GM10847 (cell line): ENCODE data around the gene RAD51.

Experiments
- POLR2A ChIP-seq: IDR thresholded peaks from 2 replicates; pipeline ENCODE4 v1.6.1; 2011; ENCODE audit not compliant: insufficient read length; ENCODE audit errors: extremely low read depth

The RAD51 gene

GRCh38 chr15:40750885-40751284 lies 55.9 kb downstream of the RAD51 start:
- no peak for TF ChIP-seq POLR2A

- TF ChIP-seq POLR2A: no peak
Observed at GRCh38 chr15:40751745-40752144, 56.8 kb downstream of the RAD51 start.

- TF ChIP-seq POLR2A: no peak
Observed at GRCh38 chr15:40754574-40754882, 59.6 kb downstream of the RAD51 start.

- TF ChIP-seq POLR2A: peak; percentile 85
Observed at GRCh38 chr15:40754883-40755811, 60.2 kb downstream of the RAD51 start, which contains the start of gene RMDN3. RMDN3 (minus strand) TSS chr15:40755254; CDS start chr15:40754783, 471 bp downstream.

- TF ChIP-seq POLR2A: no peak
Observed at GRCh38 chr15:40755812-40756208, 60.8 kb downstream of the RAD51 start.

- no peak for TF ChIP-seq POLR2A
Observed at GRCh38 chr15:40756938-40757337, 62.0 kb downstream of the RAD51 start.

GRCh38 chr15:40759961-40760360 lies 65.0 kb downstream of the RAD51 start:
- no peak for TF ChIP-seq POLR2A

GRCh38 chr15:40762919-40763800 lies 68.2 kb downstream of the RAD51 start:
- TF ChIP-seq POLR2A: no peak

GRCh38 chr15:40763801-40764628 lies 69.0 kb downstream of the RAD51 start, which contains the start of gene GCHFR:
GCHFR (plus strand) TSS chr15:40764068; CDS start chr15:40764181, 113 bp downstream.
- no peak for TF ChIP-seq POLR2A

GRCh38 chr15:40764629-40765103 lies 69.7 kb downstream of the RAD51 start:
- TF ChIP-seq POLR2A: no peak

- no peak for TF ChIP-seq POLR2A
Observed at GRCh38 chr15:40766194-40766815, 71.3 kb downstream of the RAD51 start.

- TF ChIP-seq POLR2A: no peak
Observed at GRCh38 chr15:40766906-40767837, 72.2 kb downstream of the RAD51 start.

- no peak for TF ChIP-seq POLR2A
Observed at GRCh38 chr15:40767838-40768500, 73.0 kb downstream of the RAD51 start.
